HG03159 (cell line): ENCODE results near the gene ARHGAP6.

Experiments
- ATAC-seq: cut with Tn5 transposase; IDR thresholded peaks from one replicate; pipeline ENCODE4 v1.9.1; 2021; ENCODE audit warnings: mild to moderate bottlenecking, moderate library complexity; ENCODE audit not compliant: unreplicated experiment

Gene ARHGAP6

GRCh38 chrX:11434607-11435006, 231.1 kb downstream of the ARHGAP6 start:
- no peak for ATAC-seq

- no peak for ATAC-seq
These were observed 233.9 kb downstream of the ARHGAP6 start for GRCh38 chrX:11431786-11432185.

- no peak for ATAC-seq
These were observed 235.4 kb downstream of the ARHGAP6 start for GRCh38 chrX:11430271-11430670.

- no peak for ATAC-seq
These were observed 236.1 kb downstream of the ARHGAP6 start for GRCh38 chrX:11429538-11430085.

- ATAC-seq = no peak
These were observed 238.2 kb downstream of the ARHGAP6 start for GRCh38 chrX:11427453-11428071.

GRCh38 chrX:11426712-11427452, 238.8 kb downstream of the ARHGAP6 start:
- ATAC-seq = no peak

- ATAC-seq = no peak
These were observed 240.6 kb downstream of the ARHGAP6 start for GRCh38 chrX:11424903-11425674.

GRCh38 chrX:11423949-11424348, 241.8 kb downstream of the ARHGAP6 start:
- ATAC-seq = no peak

- ATAC-seq = peak; percentile 85
These were observed 242.3 kb downstream of the ARHGAP6 start for GRCh38 chrX:11423362-11423818.

GRCh38 chrX:11422525-11422857, 243.2 kb downstream of the ARHGAP6 start:
- ATAC-seq = no peak

GRCh38 chrX:11421805-11422524, 243.8 kb downstream of the ARHGAP6 start:
- ATAC-seq = no peak

- no peak for ATAC-seq
These were observed 244.9 kb downstream of the ARHGAP6 start for GRCh38 chrX:11420851-11421250.

GRCh38 chrX:11419102-11419501, 246.6 kb downstream of the ARHGAP6 start:
- no peak for ATAC-seq

GRCh38 chrX:11416600-11416999, 249.1 kb downstream of the ARHGAP6 start:
- no peak for ATAC-seq

- no peak for ATAC-seq
These were observed 251.6 kb downstream of the ARHGAP6 start for GRCh38 chrX:11414091-11414490.

GRCh38 chrX:11412715-11413623, 252.8 kb downstream of the ARHGAP6 start:
- no peak for ATAC-seq

GRCh38 chrX:11409957-11410356, 255.8 kb downstream of the ARHGAP6 start:
- no peak for ATAC-seq

GRCh38 chrX:11408783-11409182, 256.9 kb downstream of the ARHGAP6 start:
- ATAC-seq = no peak

- no peak for ATAC-seq
These were observed 257.7 kb downstream of the ARHGAP6 start for GRCh38 chrX:11408109-11408405.
